GM18951 (cell line): ENCODE measurements around the gene MAP2K2.

Experiments used
- POLR2A ChIP-seq: IDR thresholded peaks from 4 replicates; pipeline ENCODE4 v1.6.1; 2011; ENCODE audit warnings: mild to moderate bottlenecking; ENCODE audit not compliant: insufficient read length, insufficient read depth; ENCODE audit errors: extremely low read depth
- in situ Hi-C: fragments of 300-500 bp; cut with MboI; formaldehyde crosslinking; loops from one replicate; pipeline ENCODE4 v1.12.0; 2022; ENCODE audit warnings: low sequenced_read_pairs, mixed read lengths, inconsistent platforms; ENCODE audit not compliant: unreplicated experiment

The MAP2K2 gene

GRCh38 chr19:4052114-4052992 is 71.6 kb downstream of the MAP2K2 start:
- in situ Hi-C loops: no loop called here
- TF ChIP-seq POLR2A: no peak

- in situ Hi-C loops: no loop called here
- no peak for TF ChIP-seq POLR2A
Measured at GRCh38 chr19:4051175-4052101, 72.5 kb downstream of the MAP2K2 start.

GRCh38 chr19:4049432-4049831 is 74.5 kb downstream of the MAP2K2 start:
- in situ Hi-C loops: no loop called here

GRCh38 chr19:4046946-4047683 is 76.8 kb downstream of the MAP2K2 start:
- no peak for TF ChIP-seq POLR2A
- in situ Hi-C loops: no loop called here

More at GRCh38 chr19:4049432-4049831, 74.5 kb downstream of the MAP2K2 start:
- TF ChIP-seq POLR2A: no peak

- TF ChIP-seq POLR2A: no peak
- in situ Hi-C loops: no loop called here
Measured at GRCh38 chr19:4046362-4046691, 77.6 kb downstream of the MAP2K2 start.

GRCh38 chr19:4045597-4046361 is 78.1 kb downstream of the MAP2K2 start:
- in situ Hi-C loops: no loop called here
- no peak for TF ChIP-seq POLR2A

GRCh38 chr19:4044990-4045465 is 78.9 kb downstream of the MAP2K2 start:
- no peak for TF ChIP-seq POLR2A
- in situ Hi-C loops: no loop called here

GRCh38 chr19:4043966-4044715 is 79.8 kb downstream of the MAP2K2 start:
- in situ Hi-C loops: no loop called here
- no peak for TF ChIP-seq POLR2A

GRCh38 chr19:4043401-4043800 is 80.5 kb downstream of the MAP2K2 start:
- in situ Hi-C loops: no loop called here
- TF ChIP-seq POLR2A: no peak

- in situ Hi-C loops: no loop called here
- TF ChIP-seq POLR2A: no peak
Measured at GRCh38 chr19:4042731-4043082, 81.2 kb downstream of the MAP2K2 start.

GRCh38 chr19:4042064-4042730 is 81.7 kb downstream of the MAP2K2 start:
- in situ Hi-C loops: no loop called here
- no peak for TF ChIP-seq POLR2A
